HCT116 (cell line): Measurements from ENCODE around the gene ZNF536. TPM values are rescaled to one million over a fixed set of nuclear protein-coding genes. Genes with fewer than 3 reads are reported as not detected.

Source experiments
- ATAC-seq: fragments of 200-7000 bp; cut with Tn5 transposase; 2 replicates; pipeline ENCODE4 v1.9.1; 2020; ENCODE audit warnings: mild to moderate bottlenecking, moderate library complexity
- BruUV-seq: library from RNA; stranded (reverse); fragments of 400-500 nt; replicated peaks from 2 replicates; lab custom pipeline; 2021; lab: Mats Ljungman, UMichigan
- CTCF ChIA-PET: fragments of 300-600 bp; sonication (Branson Sonifier 250); formaldehyde crosslinking; loops from one replicate; lab custom pipeline; 2021; ENCODE audit warnings: antibody characterized with exemption; lab: Charles Lee
- POLR2A ChIA-PET: fragments of 300-600, 350-600 bp; sonication (Branson Sonifier 250); formaldehyde crosslinking; loops from one replicate; lab custom pipeline; 2021; ENCODE audit warnings: antibody characterized with exemption; lab: Charles Lee
- RAD21 ChIA-PET, 2 experiments: fragments of 300-600 bp; sonication (Branson Sonifier 250); formaldehyde crosslinking; loops; one replicate each; lab custom pipeline; 2023; ENCODE audit warnings: low total read pairs in 2 of 2; ENCODE audit not compliant: uncharacterized antibody in 2 of 2, unreplicated experiment in 2 of 2, low non-redundant PET in 1 of 2; lab: Charles Lee
- DNase-seq: peaks from one replicate; pipeline ENCODE4 v3.0.0-alpha.2; 2010; ENCODE audit warnings: low read depth, low spot score
- H2AFZ ChIP-seq: fragments of 200-600 bp; shearing (Covaris generic), sonication (generic); 2 replicates; pipeline ENCODE4 v1.6.1; 2017; ENCODE audit warnings: low read depth, mixed run types, mixed read lengths, antibody characterized with exemption, low read length; ENCODE audit not compliant: poor library complexity, severe bottlenecking
- H3K27ac ChIP-seq: 2 replicates; pipeline ENCODE4 v1.5.1; 2012; ENCODE audit warnings: low read depth, low read length
- H3K27me3 ChIP-seq: fragments of 200-600 bp; sonication (generic); 2 replicates; pipeline ENCODE4 v1.6.1; 2016; ENCODE audit warnings: mixed run types, low read length, mixed read lengths; ENCODE audit not compliant: insufficient read depth
- H3K36me3 ChIP-seq, 2 experiments: fragments of 200-500 bp in 1 of 2; fragments of 200-600 bp in 1 of 2; sonication (Bioruptor generic) in 1 of 2; sonication (generic) in 1 of 2; 2 replicates each; pipeline versions ENCODE4 v1.5.1 to v1.6.1; 2014 to 2016; ENCODE audit warnings: low read length in 2 of 2, inconsistent platforms in 1 of 2, mixed read lengths in 1 of 2, mixed run types in 1 of 2; ENCODE audit not compliant: insufficient read depth in 2 of 2, control insufficient read depth in 1 of 2
- H3K4me1 ChIP-seq, 2 experiments: fragments of 200-600 bp in 1 of 2; sonication (generic) in 1 of 2; 2 replicates each; pipeline versions ENCODE4 v1.5.1 to v1.6.1; 2012 to 2017; ENCODE audit warnings: low read length in 2 of 2, inconsistent platforms in 1 of 2, mild to moderate bottlenecking in 1 of 2, mixed read lengths in 1 of 2, mixed run types in 1 of 2, moderate library complexity in 1 of 2; ENCODE audit not compliant: insufficient read depth in 2 of 2, control insufficient read depth in 1 of 2
- H3K4me2 ChIP-seq: fragments of 200-600 bp; sonication (generic); 2 replicates; pipeline ENCODE4 v1.6.1; 2017; ENCODE audit warnings: mixed run types, low read length, mixed read lengths
- H3K4me3 ChIP-seq, 2 experiments: fragments of 200-600 bp in 1 of 2; sonication (generic) in 1 of 2; replicated peaks in 1 of 2; 2 replicates each; pipeline ENCODE4 v1.5.1; 2011 to 2016; ENCODE audit warnings: low read length in 2 of 2, control low read depth in 1 of 2, low read depth in 1 of 2, mild to moderate bottlenecking in 1 of 2, mixed read lengths in 1 of 2, mixed run types in 1 of 2
- H3K79me2 ChIP-seq: fragments of 200-600 bp; sonication (generic); 2 replicates; pipeline ENCODE4 v1.6.1; 2017; ENCODE audit warnings: mild to moderate bottlenecking, mixed run types, low read length, moderate library complexity, mixed read lengths; ENCODE audit not compliant: insufficient read depth
- H3K9ac ChIP-seq: fragments of 200-600 bp; sonication (generic); 2 replicates; pipeline ENCODE4 v1.6.1; 2016; ENCODE audit warnings: low read length, mixed read lengths
- H3K9me2 ChIP-seq: fragments of 200-600 bp; sonication (generic), shearing (Covaris generic); 2 replicates; pipeline ENCODE4 v1.6.1; 2017; ENCODE audit warnings: mixed run types, mild to moderate bottlenecking, moderate library complexity; ENCODE audit not compliant: insufficient read depth
- H3K9me3 ChIP-seq, 2 experiments: fragments of 200-500 bp in 1 of 2; fragments of 200-600 bp in 1 of 2; sonication (Bioruptor generic) in 1 of 2; sonication (generic) in 1 of 2; 2 replicates each; pipeline ENCODE4 v1.6.1; 2014 to 2017; ENCODE audit warnings: low read length in 2 of 2, mixed read lengths in 2 of 2, inconsistent platforms in 1 of 2, low read depth in 1 of 2, mild to moderate bottlenecking in 1 of 2, mixed run types in 1 of 2, moderate library complexity in 1 of 2; ENCODE audit not compliant: control insufficient read depth in 1 of 2, insufficient read depth in 1 of 2
- H4K20me1 ChIP-seq: fragments of 200-600 bp; sonication (generic), shearing (Covaris generic); 2 replicates; pipeline ENCODE4 v1.6.1; 2017; ENCODE audit warnings: mixed run types, mild to moderate bottlenecking, moderate library complexity; ENCODE audit not compliant: insufficient read depth
- ATF3 ChIP-seq: IDR thresholded peaks from 2 replicates; pipeline ENCODE4 v1.6.1; 2012
- CEBPB ChIP-seq: IDR thresholded peaks from 2 replicates; pipeline ENCODE4 v1.6.1; 2012; ENCODE audit warnings: low read depth
- EGR1 ChIP-seq: IDR thresholded peaks from 2 replicates; pipeline ENCODE4 v1.6.1; 2012; ENCODE audit warnings: low read depth
- ELF1 ChIP-seq: IDR thresholded peaks from 2 replicates; pipeline ENCODE4 v1.6.1; 2012; ENCODE audit warnings: low read depth, borderline replicate concordance
- POLR2A ChIP-seq: IDR thresholded peaks from 2 replicates; pipeline ENCODE4 v1.7.0; 2011; ENCODE audit warnings: borderline replicate concordance; ENCODE audit not compliant: insufficient read depth, insufficient read length; ENCODE audit errors: extremely low read depth
- POLR2AphosphoS5 ChIP-seq: IDR thresholded peaks from 2 replicates; pipeline ENCODE4 v1.6.1; 2011; ENCODE audit warnings: mild to moderate bottlenecking, low read depth, low read length, moderate library complexity
- REST ChIP-seq: IDR thresholded peaks from 2 replicates; pipeline ENCODE4 v1.6.1; 2012; ENCODE audit warnings: low read depth
- SIN3A ChIP-seq: IDR thresholded peaks from 2 replicates; pipeline ENCODE4 v1.6.1; 2012; ENCODE audit warnings: low read depth
- SP1 ChIP-seq: IDR thresholded peaks from 2 replicates; pipeline ENCODE4 v1.6.1; 2012; ENCODE audit warnings: low read depth
- SRF ChIP-seq: IDR thresholded peaks from 2 replicates; pipeline ENCODE4 v1.6.1; 2012; ENCODE audit warnings: low read depth
- YY1 ChIP-seq: IDR thresholded peaks from 2 replicates; pipeline ENCODE4 v1.6.1; 2011; ENCODE audit warnings: low read length, low read depth, moderate library complexity, mild to moderate bottlenecking; ENCODE audit not compliant: insufficient replicate concordance; ENCODE audit errors: extremely low read depth
- ZBTB33 ChIP-seq: IDR thresholded peaks from 2 replicates; pipeline ENCODE4 v1.6.1; 2011; ENCODE audit warnings: mild to moderate bottlenecking, low read length, moderate library complexity; ENCODE audit not compliant: insufficient replicate concordance; ENCODE audit errors: extremely low read depth
- ZFX ChIP-seq: fragments of 450-650 bp; IDR thresholded peaks from 2 replicates; pipeline ENCODE4 v1.6.1; 2017
- ZNF274 ChIP-seq: fragments of 200-500 bp; sonication (Bioruptor generic); IDR thresholded peaks from 2 replicates; pipeline ENCODE4 v1.6.1; 2014; ENCODE audit warnings: mild to moderate bottlenecking, low read depth, low read length, inconsistent platforms
- intact Hi-C: fragments of 100-400 bp; cut with micrococcal nuclease; formaldehyde crosslinking; loops from 2 replicates; pipeline ENCODE4 v1.10.0; 2022
- total RNA-seq: library from RNA; stranded (reverse); gene quantifications from one replicate; pipeline ENCODE4 v1.2.1, GENCODE V29; 2021; ENCODE audit not compliant: unreplicated experiment

The ZNF536 gene
- total RNA-seq, 1 experiment from 2014 or later: not detected

GRCh38 chr19:30566681-30567420 is 194.7 kb downstream of the ZNF536 start:
- RAD21 ChIA-PET: no interaction called here
- Histone ChIP-seq H3K4me3 (no peak overlapping the region), H3K4me1 (no peaks in the 10 kb centered on the region), H3K9ac (no peak overlapping the region), H4K20me1 (no peaks in the 10 kb centered on the region), H3K9me3 (no peaks in the 10 kb centered on the region), H3K36me3 (no peaks in the 10 kb centered on the region), H3K79me2 (no peaks in the 10 kb centered on the region), H3K9me2 (no peaks in the 10 kb centered on the region), H2AFZ (no peak overlapping the region), H3K4me2 (no peak overlapping the region), H3K27me3 (no peaks in the 10 kb centered on the region), H3K27ac (no peak overlapping the region)
- intact Hi-C loops: no loop called here
- CTCF ChIA-PET: no interaction called here
- ATAC-seq: no peak
- TF ChIP-seq EGR1 (no peak), SRF (no peak)
- no TSS peak for BruUV-seq
- DNase-seq: no peak
- POLR2A ChIA-PET: no interaction called here

GRCh38 chr19:30567536-30568232 is 195.5 kb downstream of the ZNF536 start:
- ChIA-PET RAD21 (no interaction called here), CTCF (no interaction called here), POLR2A (no interaction called here)
- Histone ChIP-seq H3K27ac (no peak overlapping the region), H3K9me3 (no peaks in the 10 kb centered on the region), H3K36me3 (no peaks in the 10 kb centered on the region), H3K4me3 (no peak overlapping the region), H3K9me2 (no peaks in the 10 kb centered on the region), H3K27me3 (no peaks in the 10 kb centered on the region), H3K9ac (no peak overlapping the region), H3K79me2 (no peaks in the 10 kb centered on the region), H3K4me2 (no peak overlapping the region), H4K20me1 (no peaks in the 10 kb centered on the region), H2AFZ (no peak overlapping the region), H3K4me1 (no peaks in the 10 kb centered on the region)
- no peak for DNase-seq
- ATAC-seq: no peak
- intact Hi-C loops: no loop called here
- BruUV-seq: no TSS peak
- TF ChIP-seq ELF1 (no peak), ZNF274 (no peak), CEBPB (no peak), EGR1 (no peak), YY1 (no peak), ATF3 (no peak), ZBTB33 (no peak), SP1 (no peak), SIN3A (no peak), REST (no peak), ZFX (no peak), POLR2A (no peak), POLR2AphosphoS5 (no peak)
